GM18499 (cell line): ENCODE data around the gene EPPIN.

Source experiments
- ATAC-seq: cut with Tn5 transposase; IDR thresholded peaks from one replicate; pipeline ENCODE4 v1.9.1; 2021; ENCODE audit warnings: moderate number of reproducible peaks; ENCODE audit not compliant: insufficient read depth, unreplicated experiment

EPPIN gene

DNA sequence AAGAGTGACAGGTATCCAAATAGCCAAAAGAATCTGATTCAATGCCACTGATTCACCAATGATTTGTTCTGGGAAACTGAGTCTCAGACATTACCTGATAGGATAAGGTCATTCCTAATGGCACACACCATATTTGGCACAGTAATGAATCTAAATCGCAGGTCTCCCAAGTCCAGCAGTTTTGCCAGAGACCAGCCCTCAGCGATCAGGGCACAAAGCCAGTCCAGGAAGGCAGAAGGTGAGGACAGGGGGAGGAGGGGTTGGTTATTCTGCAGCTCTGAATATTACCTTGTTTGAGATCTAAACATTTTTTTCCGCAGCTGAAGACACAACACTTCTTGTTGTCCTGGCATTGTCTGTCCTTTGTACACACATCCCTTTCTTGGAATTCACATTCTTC lies 1.9 kb downstream of the EPPIN start:
- no peak for ATAC-seq

DNA sequence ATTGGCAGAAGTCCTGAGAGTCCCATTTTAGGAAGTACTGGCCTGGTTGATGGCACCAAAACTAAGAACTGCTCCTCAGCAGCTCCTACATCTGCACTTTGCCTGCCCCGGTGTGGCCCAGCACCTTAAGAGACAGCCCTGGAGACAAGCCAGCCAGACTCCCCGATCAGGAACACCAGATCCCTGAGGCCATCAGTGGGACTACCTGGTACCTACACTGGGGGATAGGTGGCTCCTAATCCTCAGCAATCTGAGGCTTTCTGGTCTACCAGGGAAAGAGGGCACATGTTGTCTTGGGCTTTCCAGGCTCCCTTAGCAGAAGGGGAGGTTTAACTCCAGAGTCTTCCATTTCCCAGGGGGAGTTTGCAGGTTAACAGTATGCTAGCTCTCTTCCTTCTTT lies 7.8 kb downstream of the EPPIN start, which contains the start of gene WFDC6:
TSS of gene WFDC6 (minus strand) at position 101 of the 400 bp plus-strand sequence. CDS start at position 26, 75 bp downstream.
- no peak for ATAC-seq

DNA sequence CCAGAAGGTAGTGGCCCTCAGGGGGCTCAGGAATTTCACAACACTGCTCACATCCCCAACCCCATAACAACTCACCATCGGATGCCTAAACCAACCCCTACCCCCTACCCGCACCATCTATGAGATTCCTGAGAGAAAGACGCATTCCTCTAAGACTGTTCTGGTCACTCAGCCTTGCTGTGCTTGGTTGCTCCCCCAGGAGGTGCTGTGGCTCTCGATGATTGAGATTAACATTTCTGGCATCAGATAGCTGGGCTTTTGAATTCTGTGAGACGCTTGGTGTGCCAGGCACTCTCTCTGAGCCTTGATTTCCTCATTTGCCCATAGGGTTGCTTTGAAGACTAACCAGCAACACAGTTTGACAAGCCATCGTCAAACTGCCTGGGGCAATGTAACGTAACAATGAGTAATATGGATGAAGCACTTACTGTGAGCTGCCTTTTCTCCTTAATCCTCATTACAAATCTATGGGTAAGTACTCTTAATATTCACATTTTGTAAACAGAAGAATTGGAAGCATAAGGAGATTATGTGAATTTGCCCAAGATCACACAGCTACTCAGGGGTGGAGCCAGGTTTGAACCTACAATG lies 8.9 kb downstream of the EPPIN start:
- no peak for ATAC-seq

DNA sequence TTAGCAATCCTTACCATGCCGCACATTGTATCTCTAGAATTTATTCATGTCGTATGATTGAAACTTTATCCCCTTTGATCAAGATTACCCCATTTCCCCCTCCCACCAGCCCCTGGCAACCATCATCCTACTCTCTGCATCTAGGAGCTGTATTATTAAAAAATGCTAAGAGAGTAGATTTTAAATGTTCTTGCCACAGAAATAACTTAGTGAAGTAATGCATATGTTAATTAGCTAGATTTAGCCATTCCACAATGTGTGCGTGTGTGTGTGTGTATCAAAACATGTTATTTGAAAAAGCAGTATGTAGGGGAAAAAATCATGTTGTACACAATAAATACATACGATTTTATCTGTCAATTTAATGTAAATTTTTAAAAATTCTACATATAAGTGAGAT lies 19.9 kb downstream of the EPPIN start:
- ATAC-seq: no peak

DNA sequence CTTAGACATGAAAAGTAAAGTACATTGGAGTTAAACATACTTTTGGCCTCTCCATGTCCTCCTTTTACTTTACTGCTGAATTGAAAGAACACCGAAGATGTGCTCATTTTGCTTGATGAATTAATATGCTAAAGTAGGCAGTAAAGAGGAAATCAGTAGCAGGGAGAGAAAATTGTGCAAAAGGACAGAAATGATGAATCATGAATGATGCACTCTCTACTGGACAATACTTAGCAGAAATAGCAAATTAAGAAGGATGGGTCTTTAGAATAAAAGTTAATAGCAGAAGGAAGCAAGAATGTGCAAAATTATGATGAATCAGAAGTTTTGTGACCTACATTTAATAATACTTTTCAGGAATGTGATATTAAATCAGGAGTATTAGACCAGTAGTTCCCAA lies 23.4 kb downstream of the EPPIN start:
- no peak for ATAC-seq

DNA sequence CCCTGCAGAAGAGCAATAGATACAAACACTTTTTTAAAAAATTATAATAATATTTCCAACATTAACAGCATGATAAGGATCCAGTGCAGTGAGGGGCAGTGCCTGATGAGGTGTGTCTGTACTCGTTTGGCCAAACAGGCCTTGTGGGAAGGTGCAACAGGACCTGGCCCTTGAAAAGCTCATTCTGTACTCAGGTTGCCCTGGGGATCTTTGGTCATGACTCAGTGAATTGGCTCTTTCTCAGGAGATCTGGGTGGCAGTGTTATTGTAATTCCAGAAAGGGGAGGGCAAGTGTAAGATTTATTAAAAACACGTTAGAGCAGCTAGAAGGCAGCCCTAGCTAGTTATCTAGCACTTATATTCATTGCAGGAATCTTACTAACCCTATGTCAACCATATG lies 28.9 kb downstream of the EPPIN start:
- ATAC-seq: no peak

DNA sequence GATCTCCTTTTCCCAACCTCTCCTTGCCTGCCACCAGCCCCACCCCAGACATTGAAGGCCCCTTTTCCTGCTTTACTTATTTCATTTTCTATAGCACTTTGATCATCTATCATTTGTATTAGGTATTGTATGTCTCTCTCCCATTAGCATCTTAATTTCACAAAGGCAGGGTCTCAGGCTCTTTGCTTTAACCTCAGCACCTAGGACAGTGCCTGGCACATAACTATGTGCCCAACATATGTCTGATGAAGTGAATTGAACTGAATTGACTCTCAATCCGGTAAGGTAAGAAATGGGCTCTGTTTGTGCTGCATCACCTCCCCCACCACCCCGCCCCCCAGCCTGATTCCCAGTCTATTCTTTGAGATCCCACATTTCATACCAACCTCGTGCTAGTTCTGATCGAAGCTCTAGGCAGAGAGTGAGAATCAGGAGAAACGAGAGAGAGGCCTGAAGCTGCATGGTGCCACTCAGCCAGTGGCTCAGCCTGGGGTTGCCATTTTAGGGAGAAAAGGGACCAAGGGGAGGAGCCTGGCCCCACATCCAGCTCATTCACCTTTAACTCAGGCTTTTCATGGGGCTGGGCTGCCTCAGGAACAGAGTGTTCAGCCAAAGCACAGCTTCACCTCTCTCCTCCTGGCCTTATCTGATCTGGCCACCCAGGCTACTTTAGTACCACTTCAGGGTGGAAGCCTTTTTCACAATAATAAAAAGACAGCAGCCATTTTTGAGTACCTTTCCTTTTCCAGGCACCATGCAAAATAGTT lies 31.9 kb downstream of the EPPIN start, which contains the start of gene SPINT3:
TSS of gene SPINT3 (minus strand) at position 476 of the 767 bp plus-strand sequence. CDS start at position 462, 14 bp downstream.
- no peak for ATAC-seq

DNA sequence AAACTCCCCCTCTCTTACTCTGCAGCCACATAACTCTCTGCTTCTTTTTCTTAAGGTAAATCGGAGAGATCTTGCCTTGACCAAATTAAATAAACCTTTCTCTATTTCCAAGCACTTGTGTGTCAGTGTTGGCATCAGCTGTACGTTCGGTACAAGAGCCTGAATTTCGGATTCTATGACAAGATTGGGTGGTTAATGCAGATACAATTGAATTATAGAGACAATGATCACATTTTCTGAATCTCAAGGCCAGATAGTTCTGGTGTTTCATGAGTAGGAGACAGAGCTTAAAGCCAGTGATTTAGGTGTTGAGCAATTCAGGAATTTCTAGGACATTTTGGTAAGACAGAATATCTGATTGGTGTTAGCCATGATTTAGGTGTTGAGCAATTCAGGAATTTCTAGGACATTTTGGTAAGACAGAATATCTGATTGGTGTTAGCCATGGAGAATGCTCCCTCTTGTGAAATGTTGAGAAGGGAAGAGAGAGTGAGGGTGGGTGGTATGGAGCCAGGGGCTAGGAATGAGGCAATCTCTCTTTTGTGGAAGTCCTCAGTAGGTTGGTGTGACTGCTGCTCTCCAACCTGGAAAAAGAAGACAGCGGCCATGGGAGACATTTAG lies 36.8 kb downstream of the EPPIN start:
- no peak for ATAC-seq

DNA sequence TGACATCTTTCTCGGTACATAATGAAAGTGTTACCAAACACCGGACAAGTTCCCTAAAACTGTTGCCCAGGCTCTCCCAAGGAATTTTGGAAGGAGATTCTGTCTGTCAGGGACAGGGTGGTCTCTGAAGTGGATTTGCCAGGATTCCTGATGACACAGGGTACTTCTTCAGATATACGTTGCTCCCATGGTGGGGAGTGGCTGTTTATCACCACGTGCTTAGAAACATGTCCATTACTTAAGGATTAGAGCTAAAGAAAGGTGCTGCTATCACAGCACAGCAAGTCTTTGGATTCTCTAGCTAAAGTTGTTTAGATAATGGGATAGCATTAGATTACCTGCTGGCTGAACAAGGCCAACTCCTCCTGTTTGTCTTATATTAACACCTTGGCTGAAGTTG lies 38.1 kb downstream of the EPPIN start:
- ATAC-seq: no peak

DNA sequence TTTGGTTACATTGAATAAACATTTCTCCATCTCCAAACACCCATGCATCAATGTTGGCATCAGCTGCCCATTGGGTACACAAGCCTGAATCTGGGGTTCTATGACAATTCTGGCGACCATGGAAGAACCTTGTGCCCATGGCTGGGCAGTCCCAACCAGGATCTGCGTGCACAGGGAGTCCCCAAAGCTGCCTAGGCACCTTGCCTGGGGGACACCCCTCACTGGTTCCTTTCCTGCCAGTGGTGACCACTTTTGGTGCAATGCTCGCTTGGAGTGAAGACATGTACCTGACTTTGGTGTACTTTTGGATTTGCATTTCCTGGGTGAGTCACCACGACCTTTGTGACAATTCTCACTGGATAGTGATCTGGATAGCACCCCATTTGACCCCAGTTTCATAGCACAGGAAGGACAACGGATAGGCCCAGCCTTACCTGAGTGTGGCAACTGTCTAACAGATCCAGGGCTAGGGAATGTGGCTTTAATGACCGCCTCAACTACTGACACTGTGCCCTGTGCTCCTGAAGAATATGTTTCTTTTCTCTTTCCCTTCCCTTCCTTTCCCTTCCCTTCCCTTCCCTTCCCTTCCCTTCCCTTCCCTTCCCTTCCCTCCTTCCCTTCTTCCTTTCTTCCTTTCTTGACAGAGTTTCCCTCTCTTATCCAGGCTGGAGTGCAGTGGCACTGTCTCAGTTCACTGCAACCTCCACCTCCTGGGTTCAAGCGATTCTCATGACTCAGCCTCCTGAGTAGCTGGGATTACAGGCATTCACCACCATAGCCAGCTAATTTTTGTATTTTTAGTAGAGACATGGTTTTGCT lies 38.9 kb downstream of the EPPIN start:
- ATAC-seq: no peak

DNA sequence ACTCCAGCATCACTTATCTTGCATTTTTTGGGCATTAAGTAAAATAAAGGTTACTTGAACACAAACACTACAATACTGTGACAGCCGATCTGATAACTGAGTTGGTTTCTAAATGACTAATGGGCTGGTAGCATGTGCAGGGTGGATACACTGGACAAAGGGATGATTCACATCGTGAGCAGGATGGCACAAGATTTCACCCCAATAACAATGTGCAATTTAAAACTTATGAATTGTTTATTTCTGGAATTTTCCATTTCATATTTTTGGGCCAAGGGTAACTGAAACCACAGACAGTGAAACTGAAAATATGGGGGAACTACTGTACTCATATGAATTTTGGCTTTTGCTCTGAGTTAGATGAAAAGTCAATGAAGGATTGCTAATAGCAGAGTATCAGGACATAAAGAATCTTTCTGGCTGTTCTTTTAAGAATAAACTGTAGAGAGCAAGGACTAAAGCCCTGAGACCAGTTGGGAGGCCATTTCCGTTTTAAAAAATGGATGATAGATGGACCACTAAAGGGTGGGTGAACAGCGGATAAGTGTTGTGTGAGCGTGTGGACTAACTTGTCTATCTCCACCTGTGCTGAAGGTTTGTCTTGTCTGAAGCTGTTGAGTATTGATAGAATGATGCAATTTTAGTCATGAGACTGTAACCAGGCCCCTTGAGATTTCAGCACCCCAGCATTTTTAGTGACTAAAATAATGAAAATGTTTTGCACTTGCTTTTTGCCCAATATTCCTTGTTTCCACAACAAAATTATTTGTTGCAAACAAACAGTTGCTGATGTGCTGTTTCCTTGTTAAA lies 40.0 kb downstream of the EPPIN start:
- ATAC-seq: no peak

DNA sequence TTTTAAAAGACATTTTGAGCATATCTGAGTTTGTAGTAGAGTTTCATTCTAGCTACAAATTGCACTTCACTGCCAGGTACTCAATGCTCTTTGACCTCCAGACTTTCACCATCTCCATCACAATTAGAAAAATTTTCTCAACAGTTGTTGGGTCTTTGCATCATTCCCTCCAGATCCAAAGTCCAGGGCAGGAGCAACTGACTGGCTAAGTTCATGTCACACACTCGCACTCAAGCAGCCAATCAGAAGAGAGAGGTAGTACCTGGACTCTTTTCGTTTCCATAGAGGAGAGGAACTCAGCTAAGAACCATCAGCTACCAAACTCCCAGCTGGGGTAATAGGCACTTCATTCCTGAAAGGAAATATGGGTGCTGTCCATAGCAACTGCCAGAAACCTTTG lies 40.8 kb downstream of the EPPIN start:
- no peak for ATAC-seq

DNA sequence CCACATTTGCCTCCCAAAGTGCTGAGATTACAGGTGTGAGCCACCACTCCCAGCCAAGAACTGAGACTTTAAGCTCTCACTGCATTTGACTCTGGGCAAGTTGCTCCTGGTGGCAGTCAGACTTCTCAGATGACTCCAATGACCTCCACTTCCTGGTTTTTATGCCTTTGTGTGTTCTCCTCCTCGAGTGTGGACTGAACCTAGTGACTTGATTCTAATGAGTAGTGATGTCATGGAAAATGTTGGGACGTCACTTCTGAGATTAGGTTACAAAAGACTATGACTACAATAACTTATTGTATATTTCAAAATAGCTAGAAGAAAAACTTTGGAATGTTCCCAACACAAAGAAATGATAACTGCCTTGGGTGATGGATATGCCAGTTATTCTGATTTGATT lies 43.8 kb downstream of the EPPIN start:
- no peak for ATAC-seq

DNA sequence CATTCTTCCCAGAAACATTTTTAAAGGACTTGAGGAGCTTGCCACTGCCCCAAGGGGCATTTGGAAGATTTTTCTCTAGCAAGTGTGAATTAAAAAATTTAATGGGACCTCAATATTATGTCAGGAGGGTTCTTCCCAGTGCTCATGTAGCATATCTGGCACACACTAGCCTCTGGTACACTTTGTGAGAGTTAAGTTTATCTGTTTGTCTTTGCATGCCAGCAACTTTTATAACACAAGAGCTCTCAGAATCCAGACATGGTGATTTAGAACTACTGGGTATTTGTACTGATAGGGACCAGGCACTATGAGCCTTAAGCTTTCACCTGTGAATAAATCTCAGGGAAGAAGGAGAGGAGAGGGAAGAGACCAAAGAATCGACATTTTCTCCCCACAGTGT lies 44.6 kb downstream of the EPPIN start:
- ATAC-seq: no peak

DNA sequence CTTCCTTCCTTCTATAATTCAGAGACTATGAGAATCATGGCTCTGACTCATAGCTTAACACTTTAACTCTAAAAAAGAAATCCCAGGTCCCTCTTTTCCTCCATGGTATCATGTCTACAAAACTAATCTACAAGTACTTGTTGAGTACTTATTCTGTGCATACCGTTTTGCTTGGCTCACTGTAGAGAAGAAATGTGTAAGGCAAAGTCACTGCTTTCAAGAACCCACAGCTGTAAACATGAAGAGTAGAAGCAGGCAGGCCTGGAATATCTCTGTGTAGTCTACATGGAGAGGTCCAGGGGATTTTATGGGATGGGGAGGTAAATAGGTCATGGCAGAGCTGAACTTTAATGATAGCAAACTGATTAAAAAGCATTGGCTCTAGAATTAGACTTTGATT lies 45.6 kb downstream of the EPPIN start:
- ATAC-seq: no peak

DNA sequence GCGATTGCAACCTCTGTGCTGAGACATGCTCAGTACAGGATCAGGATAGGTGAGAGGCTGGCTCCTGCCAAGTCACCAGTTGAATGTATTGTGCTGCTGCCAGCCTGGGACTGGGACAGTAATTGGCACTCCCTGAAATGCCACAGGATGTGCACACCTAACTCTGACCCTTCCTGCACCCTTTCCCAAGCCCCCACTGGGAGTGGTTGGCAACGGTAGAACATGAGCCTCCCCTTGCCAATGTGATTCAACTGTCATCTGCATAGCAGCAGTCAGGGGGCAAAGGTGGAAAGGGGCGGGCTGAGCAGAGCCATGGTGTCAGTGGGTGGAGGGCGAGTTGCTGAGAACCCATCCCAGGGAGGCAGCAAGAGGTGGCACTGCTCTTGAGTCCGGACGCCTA lies 47.2 kb downstream of the EPPIN start:
- ATAC-seq: no peak

DNA sequence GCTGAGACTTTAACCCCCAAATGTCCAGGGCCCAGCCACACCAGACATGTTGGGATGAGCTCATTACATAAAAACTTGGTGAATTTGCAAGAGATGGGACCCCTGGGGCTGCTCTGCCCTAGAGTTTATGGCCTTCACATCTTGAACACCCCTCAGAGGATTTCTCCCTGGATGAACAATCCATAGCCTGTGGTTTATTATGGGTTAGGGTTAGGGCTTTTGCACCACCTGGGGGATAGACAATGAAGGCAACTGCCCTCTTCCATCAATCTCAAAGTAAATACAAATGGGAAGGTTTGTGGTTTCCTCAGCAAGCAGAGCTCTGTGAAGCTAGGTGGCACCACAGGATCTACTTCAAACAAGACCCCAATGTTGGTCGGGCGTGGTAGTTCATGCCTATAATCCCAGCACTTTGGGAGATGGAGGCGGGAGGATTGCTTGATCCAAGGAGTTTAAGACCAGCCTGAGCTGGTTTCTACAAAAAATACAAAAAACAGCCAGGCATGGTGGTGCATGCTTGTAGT lies 49.2 kb downstream of the EPPIN start:
- ATAC-seq: no peak

DNA sequence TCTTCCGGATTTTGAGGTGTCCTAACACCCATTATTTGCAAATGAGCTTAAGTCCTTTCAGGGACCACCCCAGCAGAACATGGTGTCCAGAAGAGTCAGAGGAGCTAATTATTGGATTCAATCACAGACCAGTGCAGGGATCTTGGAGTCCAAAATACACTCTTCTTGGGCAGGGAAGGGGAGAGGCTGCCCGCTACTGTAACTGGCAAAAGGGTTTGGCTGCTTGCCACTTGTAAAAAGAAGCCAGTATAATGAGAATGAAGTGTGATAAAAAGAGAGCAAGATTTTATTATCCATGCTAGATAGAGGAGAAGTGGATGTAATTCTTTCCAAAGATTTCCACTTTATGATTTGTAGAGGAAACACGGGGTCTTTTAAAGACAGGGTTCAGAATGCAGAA lies 51.0 kb downstream of the EPPIN start:
- no peak for ATAC-seq

DNA sequence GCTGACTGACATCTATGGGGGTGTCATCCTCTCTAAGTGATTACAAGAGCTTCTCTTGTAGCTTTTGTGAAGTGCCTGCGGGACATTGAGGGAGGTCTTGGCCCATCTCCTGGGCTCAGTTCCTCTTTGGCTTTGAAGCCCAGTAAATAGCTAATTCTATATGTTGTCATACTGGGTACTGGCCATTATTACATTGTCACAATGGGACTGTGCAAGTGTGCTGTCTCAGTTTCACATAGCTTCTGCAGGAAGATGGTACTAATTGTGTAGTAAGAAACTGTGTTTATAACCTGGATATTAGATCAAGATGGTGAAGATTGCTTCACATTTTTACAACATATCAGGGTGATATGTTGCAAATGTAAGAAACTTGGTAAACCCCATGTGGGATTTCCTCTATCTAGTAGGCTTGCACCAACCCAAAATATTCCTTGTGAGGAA lies 51.7 kb downstream of the EPPIN start:
- no peak for ATAC-seq
